ENCODE results near the gene COG5.

DNA sequence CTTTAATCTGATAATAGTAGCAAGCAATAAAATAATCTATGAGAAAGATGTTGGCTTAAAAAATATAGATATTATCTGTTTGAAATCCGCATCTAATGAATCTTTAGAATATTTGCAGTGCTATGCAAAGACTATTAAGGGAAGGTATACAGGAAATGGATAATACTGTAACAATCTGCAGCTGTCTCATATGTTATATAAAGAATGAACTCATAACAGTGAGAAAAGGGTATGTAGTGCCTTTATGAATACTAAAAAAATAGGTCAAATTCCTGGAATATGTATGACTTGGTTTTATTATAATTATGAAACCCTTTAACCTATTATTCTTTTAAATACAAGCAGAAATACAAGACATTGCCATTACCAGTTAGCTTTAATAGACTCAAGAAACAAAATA is 198.9 kb downstream of the COG5 start:
- TF ChIP-seq, protein P1, sequence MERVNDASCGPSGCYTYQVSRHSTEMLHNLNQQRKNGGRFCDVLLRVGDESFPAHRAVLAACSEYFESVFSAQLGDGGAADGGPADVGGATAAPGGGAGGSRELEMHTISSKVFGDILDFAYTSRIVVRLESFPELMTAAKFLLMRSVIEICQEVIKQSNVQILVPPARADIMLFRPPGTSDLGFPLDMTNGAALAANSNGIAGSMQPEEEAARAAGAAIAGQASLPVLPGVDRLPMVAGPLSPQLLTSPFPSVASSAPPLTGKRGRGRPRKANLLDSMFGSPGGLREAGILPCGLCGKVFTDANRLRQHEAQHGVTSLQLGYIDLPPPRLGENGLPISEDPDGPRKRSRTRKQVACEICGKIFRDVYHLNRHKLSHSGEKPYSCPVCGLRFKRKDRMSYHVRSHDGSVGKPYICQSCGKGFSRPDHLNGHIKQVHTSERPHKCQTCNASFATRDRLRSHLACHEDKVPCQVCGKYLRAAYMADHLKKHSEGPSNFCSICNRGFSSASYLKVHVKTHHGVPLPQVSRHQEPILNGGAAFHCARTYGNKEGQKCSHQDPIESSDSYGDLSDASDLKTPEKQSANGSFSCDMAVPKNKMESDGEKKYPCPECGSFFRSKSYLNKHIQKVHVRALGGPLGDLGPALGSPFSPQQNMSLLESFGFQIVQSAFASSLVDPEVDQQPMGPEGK (CRISPR knock-in tag; IDR thresholded peaks at IDR 0.05; ENCODE audit: borderline replicate concordance), result no peak
- TF ChIP-seq RARB (CRISPR knock-in tag; IDR thresholded peaks at IDR 0.05) (no peak), ZNF565 (CRISPR knock-in tag; conservative IDR thresholded peaks at IDR 0.05; ENCODE audit: low read depth) (no peak), GLIS3 (CRISPR knock-in tag; IDR thresholded peaks at IDR 0.05) (no peak), ARNTL (CRISPR knock-in tag; IDR thresholded peaks at IDR 0.05; ENCODE audit: borderline replicate concordance, low read depth) (no peak), TOX (CRISPR knock-in tag; IDR thresholded peaks at IDR 0.05; ENCODE audit: borderline replicate concordance) (no peak), ZFP3 (CRISPR knock-in tag; IDR thresholded peaks at IDR 0.05) (no peak)
- TF ChIP-seq, protein P2, sequence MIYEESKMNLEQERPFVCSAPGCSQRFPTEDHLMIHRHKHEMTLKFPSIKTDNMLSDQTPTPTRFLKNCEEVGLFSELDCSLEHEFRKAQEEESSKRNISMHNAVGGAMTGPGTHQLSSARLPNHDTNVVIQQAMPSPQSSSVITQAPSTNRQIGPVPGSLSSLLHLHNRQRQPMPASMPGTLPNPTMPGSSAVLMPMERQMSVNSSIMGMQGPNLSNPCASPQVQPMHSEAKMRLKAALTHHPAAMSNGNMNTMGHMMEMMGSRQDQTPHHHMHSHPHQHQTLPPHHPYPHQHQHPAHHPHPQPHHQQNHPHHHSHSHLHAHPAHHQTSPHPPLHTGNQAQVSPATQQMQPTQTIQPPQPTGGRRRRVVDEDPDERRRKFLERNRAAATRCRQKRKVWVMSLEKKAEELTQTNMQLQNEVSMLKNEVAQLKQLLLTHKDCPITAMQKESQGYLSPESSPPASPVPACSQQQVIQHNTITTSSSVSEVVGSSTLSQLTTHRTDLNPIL (CRISPR knock-in tag; IDR thresholded peaks at IDR 0.05; ENCODE audit: low read depth), result no peak
